Measurements from ENCODE around the gene KLRB1.
"Not testable (repeated sequence)": the region's sequence is repeated elsewhere in the genome, so short reads cannot be mapped to it uniquely, and the experiment has no call there.

KLRB1 gene

DNA sequence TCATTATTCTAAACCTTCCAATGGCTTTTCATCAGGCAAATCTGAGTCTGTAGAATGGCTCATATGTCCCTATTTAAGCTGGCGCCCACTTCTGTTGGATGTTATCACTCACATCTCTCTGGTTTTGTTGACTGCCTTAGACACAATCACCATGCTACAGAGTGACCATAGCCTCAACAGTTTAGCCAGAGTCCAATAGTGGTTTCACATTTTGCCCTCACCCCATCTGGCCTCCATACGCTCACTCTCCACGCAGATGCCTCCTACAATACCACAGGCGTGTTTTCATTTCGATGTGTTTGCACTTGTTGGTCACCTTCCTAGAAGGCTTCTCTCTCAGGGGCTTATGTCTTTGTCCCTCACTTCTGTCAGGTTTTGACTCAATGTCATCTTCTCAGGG lies 3.4 kb downstream of the KLRB1 start:
- H4K20me1 ChIP-seq = no peaks in the 10 kb centered on the region

DNA sequence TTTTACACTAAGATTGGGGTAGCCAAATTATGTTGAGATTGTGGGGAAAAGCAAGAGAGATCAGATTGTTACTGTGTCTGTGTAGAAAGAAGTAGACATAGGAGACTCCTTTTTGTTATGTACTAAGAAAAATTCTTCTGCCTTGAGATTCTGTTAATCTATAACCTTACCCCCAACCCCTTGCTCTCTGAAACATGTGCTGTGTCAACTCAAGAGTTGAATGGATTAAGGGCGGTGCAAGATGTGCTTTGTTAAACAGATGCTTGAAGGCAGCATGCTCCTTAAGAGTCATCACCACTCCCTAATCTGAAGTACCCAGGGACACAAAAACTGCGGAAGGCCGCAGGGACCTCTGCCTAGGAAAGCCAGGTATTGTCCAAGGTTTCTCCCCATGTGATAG lies 7.3 kb downstream of the KLRB1 start:
- H3K4me2 ChIP-seq = not testable (repeated sequence)

More for the DNA sequence above, 3.4 kb downstream of the KLRB1 start:
- no peak overlapping the region for H3K9ac ChIP-seq
- H3K36me3 ChIP-seq = no peaks in the 10 kb centered on the region
- H3K9me3 ChIP-seq = no peaks in the 10 kb centered on the region; the same call in 1 of the 2 replicates
- no peak overlapping the region for H3K27ac ChIP-seq
- no peak overlapping the region for H3K4me2 ChIP-seq
- H3K4me3 ChIP-seq = no peak overlapping the region
- TF ChIP-seq Cebpa-rat (IDR thresholded peaks at IDR 0.05) = no peak
- H3K4me1 ChIP-seq = no peaks in the 10 kb centered on the region
- no peaks in the 10 kb centered on the region for H3K27me3 ChIP-seq

GRCh38 chr12:9598363-9598762 lies 9.4 kb downstream of the KLRB1 start:
- Histone ChIP-seq H3K4me2 (no peak overlapping the region), H3K9me3 (no peaks in the 10 kb centered on the region), H3K4me1 (no peaks in the 10 kb centered on the region), H4K20me1 (no peaks in the 10 kb centered on the region), H3K4me3 (no peak overlapping the region), H3K36me3 (no peaks in the 10 kb centered on the region), H3K27ac (no peak overlapping the region), H3K9ac (no peak overlapping the region), H3K27me3 (no peaks in the 10 kb centered on the region)
- TF ChIP-seq Cebpa-rat (IDR thresholded peaks at IDR 0.05) = no peak

More for the DNA sequence above, 7.3 kb downstream of the KLRB1 start:
- not testable (repeated sequence) for H3K9ac ChIP-seq, H3K4me1 ChIP-seq, H3K9me3 ChIP-seq, H3K36me3 ChIP-seq, H3K4me3 ChIP-seq, H4K20me1 ChIP-seq, H3K27ac ChIP-seq, H3K27me3 ChIP-seq

DNA sequence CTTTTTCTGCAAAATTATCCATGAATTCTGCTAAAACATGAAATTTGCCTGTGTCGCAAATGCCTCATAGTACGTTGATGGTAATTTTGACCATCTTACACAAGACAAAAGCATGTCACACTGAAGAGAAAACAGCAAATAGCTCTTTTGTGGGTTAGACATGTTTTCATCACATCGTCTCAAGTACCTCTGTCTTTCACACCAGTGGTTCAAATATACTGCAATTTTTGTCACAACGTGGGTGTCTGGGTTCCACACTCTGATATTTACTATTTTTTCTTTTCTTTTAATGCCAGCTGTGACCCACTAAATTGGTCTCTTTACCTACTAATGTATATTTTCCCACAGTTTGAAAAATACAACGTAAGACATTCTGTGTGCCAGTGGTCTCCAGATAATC lies 10.4 kb downstream of the KLRB1 start:
- Histone ChIP-seq H3K36me3 (no peaks in the 10 kb centered on the region), H3K27ac (no peak overlapping the region), H3K4me3 (no peak overlapping the region), H3K9ac (no peak overlapping the region), H3K9me3 (no peaks in the 10 kb centered on the region), H4K20me1 (no peaks in the 10 kb centered on the region), H3K4me2 (no peak overlapping the region), H3K27me3 (no peaks in the 10 kb centered on the region), H3K4me1 (no peaks in the 10 kb centered on the region)
- TF ChIP-seq Cebpa-rat (IDR thresholded peaks at IDR 0.05) = no peak

GRCh38 chr12:9590441-9590840 lies 17.3 kb downstream of the KLRB1 start:
- no peak overlapping the region for H3K27ac ChIP-seq
- H3K36me3 ChIP-seq = no peaks in the 10 kb centered on the region
- H3K4me1 ChIP-seq = no peaks in the 10 kb centered on the region
- H3K27me3 ChIP-seq = no peaks in the 10 kb centered on the region
- no peak overlapping the region for H3K9ac ChIP-seq
- no peaks in the 10 kb centered on the region for H3K9me3 ChIP-seq
- H3K4me3 ChIP-seq = no peak overlapping the region
- no peaks in the 10 kb centered on the region for H4K20me1 ChIP-seq
- no peak for TF ChIP-seq Cebpa-rat (IDR thresholded peaks at IDR 0.05)
- H3K4me2 ChIP-seq = no peak overlapping the region

GRCh38 chr12:9588749-9589148 lies 19.0 kb downstream of the KLRB1 start:
- H3K27me3 ChIP-seq = no peaks in the 10 kb centered on the region
- no peaks in the 10 kb centered on the region for H4K20me1 ChIP-seq
- H3K9me3 ChIP-seq = no peaks in the 10 kb centered on the region
- no peak for TF ChIP-seq Cebpa-rat (IDR thresholded peaks at IDR 0.05)
- no peak overlapping the region for H3K4me2 ChIP-seq
- no peak overlapping the region for H3K4me3 ChIP-seq
- H3K27ac ChIP-seq = no peak overlapping the region
- H3K4me1 ChIP-seq = no peaks in the 10 kb centered on the region
- no peak overlapping the region for H3K9ac ChIP-seq
- H3K36me3 ChIP-seq = no peaks in the 10 kb centered on the region

DNA sequence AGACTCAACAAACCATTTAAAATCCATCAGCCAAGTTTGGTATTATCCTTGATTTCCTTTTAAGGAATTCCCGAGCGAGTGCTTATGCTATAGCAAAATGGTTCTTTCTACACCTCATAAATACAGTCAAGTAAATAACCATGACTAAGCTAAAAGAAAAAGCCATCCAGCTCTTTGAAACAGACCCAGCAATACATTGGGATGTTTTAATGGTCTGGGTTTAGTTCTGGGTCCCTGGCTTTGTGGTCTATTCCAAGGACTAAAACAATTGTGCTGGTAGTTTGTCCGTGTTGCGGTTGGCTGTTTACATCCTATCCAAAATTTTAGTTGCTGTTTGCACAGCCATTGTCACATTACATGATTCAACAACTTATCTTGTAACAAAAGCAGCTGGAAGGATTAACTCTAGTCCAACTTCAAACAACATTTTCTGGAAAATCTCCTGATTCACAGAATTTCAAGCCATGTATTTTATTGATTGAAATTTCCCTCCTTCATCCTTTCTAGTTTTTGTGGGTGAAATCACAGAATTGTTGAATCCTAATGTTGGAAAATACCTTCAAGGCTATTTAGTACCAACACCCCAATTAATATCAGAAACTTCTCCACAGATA lies 19.6 kb downstream of the KLRB1 start:
- no peaks in the 10 kb centered on the region for H3K36me3 ChIP-seq

DNA sequence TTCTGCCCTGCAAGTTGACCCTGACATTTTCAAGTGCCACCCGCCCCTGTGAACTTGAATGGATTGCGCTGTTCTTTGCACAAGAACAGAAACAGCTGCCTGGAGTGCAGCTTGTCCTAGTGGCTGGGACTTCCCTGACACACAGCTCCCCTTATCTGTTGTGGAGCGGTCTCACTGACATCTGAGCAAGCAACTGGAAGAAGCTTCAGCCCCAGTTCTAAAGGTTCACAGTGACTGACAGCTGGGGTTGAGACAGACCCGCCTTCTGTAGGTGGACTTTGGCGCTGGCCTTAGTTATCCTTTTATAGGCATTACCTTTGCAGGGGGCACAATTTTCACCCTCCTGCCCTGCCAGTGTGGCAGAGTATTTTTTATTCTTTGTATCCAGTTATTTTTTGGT lies 30.0 kb downstream of the KLRB1 start:
- H4K20me1 ChIP-seq, H3K36me3 ChIP-seq, H3K9me3 ChIP-seq, H3K27ac ChIP-seq, H3K9ac ChIP-seq, H3K27me3 ChIP-seq, H3K4me2 ChIP-seq, H3K4me3 ChIP-seq, H3K4me1 ChIP-seq: not testable (repeated sequence)

More for the DNA sequence above, 19.6 kb downstream of the KLRB1 start:
- Histone ChIP-seq H3K27ac (no peak overlapping the region), H3K4me1 (no peaks in the 10 kb centered on the region), H3K27me3 (no peaks in the 10 kb centered on the region), H3K4me2 (no peak overlapping the region), H4K20me1 (no peaks in the 10 kb centered on the region), H3K9ac (no peak overlapping the region), H3K4me3 (no peak overlapping the region), H3K9me3 (peaks cover 2% of the 10 kb centered on the region; the same call in 1 of the 2 replicates)
- no peak for TF ChIP-seq Cebpa-rat (IDR thresholded peaks at IDR 0.05)

GRCh38 chr12:9567151-9567550 lies 40.6 kb downstream of the KLRB1 start:
- H4K20me1 ChIP-seq, H3K4me3 ChIP-seq, H3K4me2 ChIP-seq, H3K9ac ChIP-seq, H3K4me1 ChIP-seq, H3K36me3 ChIP-seq, H3K9me3 ChIP-seq, H3K27ac ChIP-seq, H3K27me3 ChIP-seq: not testable (repeated sequence)

DNA sequence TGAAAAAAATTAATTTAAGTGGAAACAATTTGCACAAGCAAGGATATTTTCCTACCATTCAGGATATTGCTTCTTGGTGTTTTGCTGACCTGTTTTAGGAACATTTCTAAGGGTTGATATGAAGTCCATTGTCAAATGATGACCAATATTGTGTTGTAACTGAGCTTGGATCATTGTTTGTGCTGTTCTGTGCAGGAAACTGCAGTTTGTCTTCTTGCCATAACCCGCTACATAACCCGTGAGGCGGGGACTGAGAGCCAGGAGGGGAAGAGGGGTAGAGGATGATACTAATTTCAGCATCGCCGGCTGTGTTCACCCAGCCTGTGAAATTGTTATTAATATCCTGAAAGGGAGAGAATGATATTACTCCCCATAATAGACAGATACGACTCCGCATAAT lies 41.6 kb downstream of the KLRB1 start:
- H3K36me3 ChIP-seq, H3K4me1 ChIP-seq, H4K20me1 ChIP-seq, H3K4me3 ChIP-seq, H3K9me3 ChIP-seq, H3K9ac ChIP-seq, H3K27me3 ChIP-seq, H3K4me2 ChIP-seq, H3K27ac ChIP-seq: not testable (repeated sequence)

GRCh38 chr12:9564418-9564817 lies 43.3 kb downstream of the KLRB1 start:
- H3K4me1 ChIP-seq, H3K4me3 ChIP-seq, H3K4me2 ChIP-seq, H4K20me1 ChIP-seq, H3K27me3 ChIP-seq, H3K9ac ChIP-seq, H3K27ac ChIP-seq, H3K36me3 ChIP-seq, H3K9me3 ChIP-seq: not testable (repeated sequence)

GRCh38 chr12:9562841-9563453 lies 44.8 kb downstream of the KLRB1 start:
- not testable (repeated sequence) for H4K20me1 ChIP-seq, H3K36me3 ChIP-seq, H3K9me3 ChIP-seq, H3K4me2 ChIP-seq, H3K4me1 ChIP-seq, H3K27me3 ChIP-seq, H3K4me3 ChIP-seq, H3K27ac ChIP-seq, H3K9ac ChIP-seq

- H3K4me1 ChIP-seq, H4K20me1 ChIP-seq: not testable (repeated sequence)
These were observed 62.2 kb downstream of the KLRB1 start for GRCh38 chr12:9545489-9545888.

More at GRCh38 chr12:9545489-9545888, 62.2 kb downstream of the KLRB1 start:
- not testable (repeated sequence) for H3K27me3 ChIP-seq, H3K4me2 ChIP-seq, H3K9me3 ChIP-seq, H3K9ac ChIP-seq, H3K4me3 ChIP-seq, H3K27ac ChIP-seq, H3K36me3 ChIP-seq
